ENCODE data around the gene ANAPC16. TPM values are rescaled to one million over a fixed set of nuclear protein-coding genes. Genes with fewer than 3 reads are reported as not detected.
A peak's percentile ranks its signal among the peaks of the same experiment; 100 is the strongest.

Gene ANAPC16
- total RNA-seq, 1 experiment from 2014 or later: 118 TPM

DNA sequence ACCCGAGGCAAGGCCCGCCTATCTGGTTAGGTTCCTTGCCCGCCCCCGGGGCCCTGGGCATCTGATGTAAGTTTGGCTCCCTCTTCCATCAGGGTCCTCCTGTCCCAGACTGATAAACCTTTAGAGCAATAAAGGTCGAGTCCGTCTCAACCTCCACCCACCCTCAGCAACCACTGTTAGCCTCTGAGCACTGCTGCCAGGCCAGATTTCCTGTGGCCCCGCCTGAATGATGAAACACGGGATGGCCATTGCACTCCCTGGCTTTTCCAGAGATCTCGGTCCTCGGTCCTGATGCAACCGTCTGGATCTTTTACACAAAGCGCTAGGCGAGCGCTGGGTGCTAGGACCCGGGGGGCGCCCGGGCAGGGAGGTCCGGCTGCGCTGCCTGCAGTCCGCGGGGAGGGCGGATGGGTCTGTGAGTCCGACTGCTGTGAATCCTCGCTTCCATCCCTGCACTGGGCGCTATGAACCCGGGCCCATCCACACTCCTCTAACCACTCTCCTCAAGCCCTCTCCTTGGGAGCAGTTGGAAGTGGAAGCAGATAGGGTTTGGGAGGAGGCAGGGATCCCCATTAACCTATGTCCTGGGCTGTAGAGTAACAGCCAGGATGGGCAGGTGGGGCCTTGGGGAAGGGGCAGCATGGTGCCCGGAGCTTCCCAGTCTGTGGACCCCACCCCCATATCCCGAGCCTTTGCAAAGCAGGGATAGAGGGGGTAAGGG lies 57.0 kb downstream of the ANAPC16 start:
- Mint-ChIP-seq H3K27ac (ENCODE audit: unreplicated experiment) (peak overlapping the region; percentile 99), H3K36me3 (ENCODE audit: insufficient read depth, unreplicated experiment) (peaks cover 71% of the 10 kb centered on the region), H3K4me3 (ENCODE audit: low read depth, unreplicated experiment) (peak overlapping the region; percentile 95), H3K27me3 (ENCODE audit: unreplicated experiment) (no peaks in the 10 kb centered on the region), H3K4me1 (ENCODE audit: low read depth, unreplicated experiment) (peaks cover 56% of the 10 kb centered on the region), H3K9me3 (ENCODE audit: low read depth, unreplicated experiment) (no peaks in the 10 kb centered on the region)
- intact Hi-C loops (cut with micrococcal nuclease; ENCODE audit: unreplicated experiment): loop anchor here (1.0 to 2.0 kb wide), 2 partner anchors 10 to 28 kb away; no protein-coding TSS in a partner anchor
- BruUV-seq (replicated peaks): no TSS peak
- peak; percentile 92 for DNase-seq
- TF ChIP-seq CTCF (IDR thresholded peaks at IDR 0.05; ENCODE audit: unreplicated experiment): no peak
- CTCF ChIA-PET: interaction anchor here (0.6 to 4.9 kb wide), 17 partner anchors 10 to 147 kb away, joined by 3 to 34 read pairs (median 4); partner anchors contain the start of genes ANAPC16 and ASCC1

- DNase-seq: peak; percentile 100
- H3K27ac Mint-ChIP-seq (ENCODE audit: unreplicated experiment): peak within 1 kb of the TSS; percentile 99
- peaks cover 76% of the 10 kb centered on the region for H3K36me3 Mint-ChIP-seq (ENCODE audit: insufficient read depth, unreplicated experiment)
- no peak for TF ChIP-seq CTCF (IDR thresholded peaks at IDR 0.05; ENCODE audit: unreplicated experiment)
- CTCF ChIA-PET: interaction anchor here (0.6 to 4.9 kb wide), 13 partner anchors 9 to 147 kb away, joined by 3 to 34 read pairs (median 5); partner anchors contain the start of genes ANAPC16 and ASCC1
- intact Hi-C loops (cut with micrococcal nuclease; ENCODE audit: unreplicated experiment): loop anchor here (1.0 to 2.0 kb wide), 2 partner anchors 10 to 29 kb away; no protein-coding TSS in a partner anchor
- no peaks in the 10 kb centered on the region for H3K27me3 Mint-ChIP-seq (ENCODE audit: unreplicated experiment)
- no peaks in the 10 kb centered on the region for H3K9me3 Mint-ChIP-seq (ENCODE audit: low read depth, unreplicated experiment)
- peak within 1 kb of the TSS; percentile 95 for H3K4me3 Mint-ChIP-seq (ENCODE audit: low read depth, unreplicated experiment)
- H3K4me1 Mint-ChIP-seq (ENCODE audit: low read depth, unreplicated experiment): peaks cover 62% of the 10 kb centered on the region
- BruUV-seq (replicated peaks): no TSS peak
Observed at GRCh38 chr10:72273410-72274212, 57.8 kb downstream of the ANAPC16 start, which contains the start of gene DDIT4. Gene DDIT4, plus strand, starts transcription at chr10:72273924. Its CDS starts 293 bp downstream, at chr10:72274217.

DNA sequence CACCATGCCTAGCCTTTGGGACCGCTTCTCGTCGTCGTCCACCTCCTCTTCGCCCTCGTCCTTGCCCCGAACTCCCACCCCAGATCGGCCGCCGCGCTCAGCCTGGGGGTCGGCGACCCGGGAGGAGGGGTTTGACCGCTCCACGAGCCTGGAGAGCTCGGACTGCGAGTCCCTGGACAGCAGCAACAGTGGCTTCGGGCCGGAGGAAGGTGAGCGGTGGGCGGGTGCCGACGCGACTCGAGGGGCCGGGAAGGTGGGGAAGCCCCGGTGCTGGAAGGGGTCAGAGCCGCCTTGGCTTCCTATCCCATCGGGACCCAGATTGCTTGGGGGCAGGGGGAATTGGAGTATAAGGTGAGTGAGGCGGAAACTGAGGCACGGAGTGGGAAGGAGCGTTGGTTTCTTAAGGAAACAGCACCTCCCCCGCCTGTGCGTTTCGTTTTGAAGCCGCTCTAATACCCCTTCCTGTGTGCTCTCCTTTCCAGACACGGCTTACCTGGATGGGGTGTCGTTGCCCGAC lies 58.5 kb downstream of the ANAPC16 start:
- DNase-seq: no peak
- Mint-ChIP-seq H3K4me3 (ENCODE audit: low read depth, unreplicated experiment) (peak overlapping the region; percentile 95), H3K27me3 (ENCODE audit: unreplicated experiment) (no peaks in the 10 kb centered on the region), H3K36me3 (ENCODE audit: insufficient read depth, unreplicated experiment) (peaks cover 78% of the 10 kb centered on the region), H3K27ac (ENCODE audit: unreplicated experiment) (peak overlapping the region; percentile 99), H3K4me1 (ENCODE audit: low read depth, unreplicated experiment) (peaks cover 67% of the 10 kb centered on the region), H3K9me3 (ENCODE audit: low read depth, unreplicated experiment) (no peaks in the 10 kb centered on the region)
- TF ChIP-seq CTCF (IDR thresholded peaks at IDR 0.05; ENCODE audit: unreplicated experiment): no peak
- TSS peak; percentile 81 for BruUV-seq (replicated peaks)
- intact Hi-C loops (cut with micrococcal nuclease; ENCODE audit: unreplicated experiment): no loop called here
- CTCF ChIA-PET: interaction anchor here (1.0 to 4.9 kb wide), 16 partner anchors 13 to 100 kb away, joined by 3 to 34 read pairs (median 7); no protein-coding TSS in a partner anchor

- H3K27me3 Mint-ChIP-seq (ENCODE audit: unreplicated experiment): no peaks in the 10 kb centered on the region
- no TSS peak for BruUV-seq (replicated peaks)
- H3K4me1 Mint-ChIP-seq (ENCODE audit: low read depth, unreplicated experiment): peaks cover 67% of the 10 kb centered on the region
- peak; percentile 73 for TF ChIP-seq CTCF (IDR thresholded peaks at IDR 0.05; ENCODE audit: unreplicated experiment)
- peak overlapping the region; percentile 99 for H3K27ac Mint-ChIP-seq (ENCODE audit: unreplicated experiment)
- intact Hi-C loops (cut with micrococcal nuclease; ENCODE audit: unreplicated experiment): no loop called here
- CTCF ChIA-PET: interaction anchor here (0.9 to 4.9 kb wide), 14 partner anchors 12 to 101 kb away, joined by 3 to 34 read pairs (median 7); no protein-coding TSS in a partner anchor
- peak overlapping the region; percentile 95 for H3K4me3 Mint-ChIP-seq (ENCODE audit: low read depth, unreplicated experiment)
- peak; percentile 90 for DNase-seq
- peaks cover 78% of the 10 kb centered on the region for H3K36me3 Mint-ChIP-seq (ENCODE audit: insufficient read depth, unreplicated experiment)
- H3K9me3 Mint-ChIP-seq (ENCODE audit: low read depth, unreplicated experiment): no peaks in the 10 kb centered on the region
Observed at GRCh38 chr10:72274730-72275350, 59.0 kb downstream of the ANAPC16 start.
